SU-DHL-6 (cell line): ENCODE data around the gene LRRC18.

Experiments
- H2AFZ ChIP-seq: fragments of 200-600 bp; sonication (generic); 2 replicates; pipeline ENCODE4 v1.6.1; 2014; ENCODE audit warnings: low read depth, mild to moderate bottlenecking, moderate library complexity, mixed read lengths, antibody characterized with exemption, low read length; ENCODE audit not compliant: severe bottlenecking
- H3F3A ChIP-seq: fragments of 200-600 bp; shearing (Covaris generic); 2 replicates; pipeline ENCODE4 v1.6.0; 2016; ENCODE audit warnings: antibody characterized with exemption, mild to moderate bottlenecking; ENCODE audit not compliant: insufficient read depth
- H3K27ac ChIP-seq: fragments of 200-600 bp; sonication (generic); 2 replicates; pipeline ENCODE4 v1.5.1; 2016; ENCODE audit warnings: low read depth, mild to moderate bottlenecking, low read length, moderate library complexity, mixed read lengths
- H3K27me3 ChIP-seq: fragments of 200-600 bp; sonication (generic), shearing (Covaris generic); 2 replicates; pipeline ENCODE4 v1.6.0; 2014; ENCODE audit warnings: mild to moderate bottlenecking, low read length
- H3K36me3 ChIP-seq: fragments of 200-600 bp; sonication (generic); 2 replicates; pipeline ENCODE4 v1.6.1; 2014; ENCODE audit warnings: mild to moderate bottlenecking, low read length, mixed read lengths
- H3K4me2 ChIP-seq: fragments of 300-600, 200-600 bp; shearing (Covaris generic), sonication (generic); 2 replicates; pipeline ENCODE4 v1.6.0; 2014; ENCODE audit warnings: low read length, low read depth, mild to moderate bottlenecking; ENCODE audit not compliant: poor library complexity, severe bottlenecking
- H3K4me3 ChIP-seq: fragments of 200-600 bp; sonication (generic); 2 replicates; pipeline ENCODE4 v1.5.1; 2014; ENCODE audit warnings: antibody characterized with exemption, low read length, mild to moderate bottlenecking, mixed read lengths; ENCODE audit not compliant: insufficient read depth, poor library complexity, severe bottlenecking
- H3K79me2 ChIP-seq: fragments of 200-600 bp; sonication (generic); 2 replicates; pipeline ENCODE4 v1.6.1; 2014; ENCODE audit warnings: mild to moderate bottlenecking, low read length, moderate library complexity; ENCODE audit not compliant: insufficient read depth
- H3K9ac ChIP-seq: fragments of 200-600 bp; sonication (generic); 2 replicates; pipeline ENCODE4 v1.7.0; 2014; ENCODE audit warnings: mild to moderate bottlenecking, low read length
- H3K9me2 ChIP-seq: fragments of 200-600 bp; sonication (generic); replicated peaks from 2 replicates; pipeline ENCODE4 v1.6.1; 2014; ENCODE audit warnings: low read length; ENCODE audit not compliant: insufficient read depth
- H3K9me3 ChIP-seq: fragments of 200-600 bp; sonication (generic); 2 replicates; pipeline ENCODE4 v1.6.1; 2014; ENCODE audit warnings: low read length, mixed read lengths; ENCODE audit not compliant: insufficient read depth
- H4K20me1 ChIP-seq: fragments of 200-600 bp; sonication (generic); 2 replicates; pipeline ENCODE4 v1.6.1; 2014; ENCODE audit warnings: low read depth, mild to moderate bottlenecking, antibody characterized with exemption, low read length, moderate library complexity, mixed read lengths
- CTCF ChIP-seq: fragments of 200-600 bp; sonication (generic); IDR thresholded peaks from one replicate; pipeline ENCODE4 v1.5.1; 2017; ENCODE audit warnings: antibody characterized with exemption, mild to moderate bottlenecking, low read length, moderate library complexity; ENCODE audit not compliant: insufficient read depth, poor library complexity, severe bottlenecking
- EZH2phosphoT487 ChIP-seq: fragments of 200-600 bp; sonication (generic), shearing (Covaris generic); conservative IDR thresholded peaks from 2 replicates; pipeline ENCODE4 v1.6.1; 2018; ENCODE audit warnings: mild to moderate bottlenecking, antibody characterized with exemption, low read length, moderate library complexity, mixed read lengths

LRRC18 gene

GRCh38 chr10:48941427-48942075, 1.9 kb upstream of the LRRC18 start:
- no peak overlapping the region for H3K27ac ChIP-seq
- no peak for TF ChIP-seq CTCF
- no peak for TF ChIP-seq EZH2phosphoT487
- H3K4me3 ChIP-seq = no peak overlapping the region
- H3K27me3 ChIP-seq = no peaks in the 10 kb centered on the region
- H3K79me2 ChIP-seq = no peaks in the 10 kb centered on the region
- H4K20me1 ChIP-seq = no peaks in the 10 kb centered on the region
- H3K9me3 ChIP-seq = no peaks in the 10 kb centered on the region
- H3F3A ChIP-seq = no peaks in the 10 kb centered on the region
- H3K36me3 ChIP-seq = no peaks in the 10 kb centered on the region
- H3K4me2 ChIP-seq = no peak overlapping the region
- H3K9me2 ChIP-seq = no peaks in the 10 kb centered on the region
- no peak overlapping the region for H2AFZ ChIP-seq
- no peak overlapping the region for H3K9ac ChIP-seq

GRCh38 chr10:48940958-48941357, 1.3 kb upstream of the LRRC18 start:
- no peaks in the 10 kb centered on the region for H3K9me2 ChIP-seq
- H3K36me3 ChIP-seq = no peaks in the 10 kb centered on the region
- H3K4me3 ChIP-seq = no peak overlapping the region
- no peak overlapping the region for H3K4me2 ChIP-seq
- no peaks in the 10 kb centered on the region for H3K9me3 ChIP-seq
- no peaks in the 10 kb centered on the region for H3F3A ChIP-seq
- H3K27me3 ChIP-seq = no peaks in the 10 kb centered on the region
- no peaks in the 10 kb centered on the region for H4K20me1 ChIP-seq
- TF ChIP-seq EZH2phosphoT487 = no peak
- no peak for TF ChIP-seq CTCF
- no peak overlapping the region for H2AFZ ChIP-seq
- no peak overlapping the region for H3K27ac ChIP-seq
- no peaks in the 10 kb centered on the region for H3K79me2 ChIP-seq
- H3K9ac ChIP-seq = no peak overlapping the region

GRCh38 chr10:48940372-48940771, 732 bp upstream of the LRRC18 start:
- no peak overlapping the region for H3K4me2 ChIP-seq
- H3K36me3 ChIP-seq = no peaks in the 10 kb centered on the region
- no peaks in the 10 kb centered on the region for H3K9me3 ChIP-seq
- TF ChIP-seq EZH2phosphoT487 (no peak), CTCF (no peak)
- H3K27ac ChIP-seq = no peak overlapping the region
- no peaks in the 10 kb centered on the region for H4K20me1 ChIP-seq
- no peak overlapping the region for H3K4me3 ChIP-seq
- no peaks in the 10 kb centered on the region for H3K27me3 ChIP-seq
- no peak overlapping the region for H2AFZ ChIP-seq
- H3K79me2 ChIP-seq = no peaks in the 10 kb centered on the region
- no peaks in the 10 kb centered on the region for H3F3A ChIP-seq
- no peak overlapping the region for H3K9ac ChIP-seq
- H3K9me2 ChIP-seq = no peaks in the 10 kb centered on the region
